GM19099 (cell line): ENCODE data around the gene EXOC6.

Source experiments
- POLR2A ChIP-seq: IDR thresholded peaks from 3 replicates; pipeline ENCODE4 v1.6.1; 2011; ENCODE audit warnings: low read depth; ENCODE audit not compliant: insufficient read length; ENCODE audit errors: extremely low read depth

The EXOC6 gene

DNA sequence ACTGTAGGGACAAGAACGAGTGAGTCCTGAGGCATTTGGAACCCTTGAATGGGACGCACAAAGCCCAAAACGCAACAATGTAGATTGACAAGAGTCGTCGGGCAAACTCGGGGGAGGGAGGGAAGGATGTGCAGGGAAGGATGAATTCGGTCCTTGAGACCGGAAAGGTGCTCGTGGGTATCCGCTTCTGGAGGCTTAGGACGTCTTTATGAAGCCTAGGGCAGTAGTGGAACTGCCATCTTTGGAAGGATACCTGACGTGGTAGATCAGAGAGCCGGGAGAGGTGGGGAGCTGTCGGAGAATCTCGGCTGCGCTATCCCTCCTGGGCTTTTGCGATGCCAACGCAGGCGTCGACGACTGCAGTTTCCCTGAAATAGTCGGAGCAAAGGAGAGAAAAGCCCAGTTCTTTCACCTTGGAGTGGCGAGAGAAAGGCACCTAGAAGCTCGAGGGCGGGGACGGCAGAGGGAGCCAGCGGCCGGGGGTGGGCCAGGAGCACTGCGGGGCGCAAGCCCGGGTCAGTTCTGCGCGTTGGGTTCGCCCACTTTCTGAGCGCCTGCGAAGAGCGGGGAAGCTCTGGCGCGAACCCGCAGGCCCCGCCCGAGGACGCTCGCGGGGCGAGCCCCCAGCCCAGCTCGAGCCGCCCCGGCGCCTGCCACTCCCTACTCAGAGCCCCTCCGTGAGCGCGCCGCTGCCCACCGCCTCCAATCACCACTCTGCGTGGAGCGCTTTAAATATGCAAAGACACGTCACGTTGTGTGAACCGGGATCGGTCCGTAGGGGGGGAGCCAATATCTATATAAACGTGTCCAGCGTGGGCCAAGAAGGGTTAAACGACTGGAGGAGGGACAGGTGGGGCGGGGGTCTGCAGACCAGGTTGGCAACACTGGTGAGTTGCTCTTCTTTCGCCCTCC lies 211.9 kb downstream of the EXOC6 start, which contains the start of gene CYP26C1:
TSS of gene CYP26C1 (plus strand) at position 824 of the 912 bp plus-strand sequence. CDS start 466 bp downstream, outside the sequence.
- no peak for TF ChIP-seq POLR2A

DNA sequence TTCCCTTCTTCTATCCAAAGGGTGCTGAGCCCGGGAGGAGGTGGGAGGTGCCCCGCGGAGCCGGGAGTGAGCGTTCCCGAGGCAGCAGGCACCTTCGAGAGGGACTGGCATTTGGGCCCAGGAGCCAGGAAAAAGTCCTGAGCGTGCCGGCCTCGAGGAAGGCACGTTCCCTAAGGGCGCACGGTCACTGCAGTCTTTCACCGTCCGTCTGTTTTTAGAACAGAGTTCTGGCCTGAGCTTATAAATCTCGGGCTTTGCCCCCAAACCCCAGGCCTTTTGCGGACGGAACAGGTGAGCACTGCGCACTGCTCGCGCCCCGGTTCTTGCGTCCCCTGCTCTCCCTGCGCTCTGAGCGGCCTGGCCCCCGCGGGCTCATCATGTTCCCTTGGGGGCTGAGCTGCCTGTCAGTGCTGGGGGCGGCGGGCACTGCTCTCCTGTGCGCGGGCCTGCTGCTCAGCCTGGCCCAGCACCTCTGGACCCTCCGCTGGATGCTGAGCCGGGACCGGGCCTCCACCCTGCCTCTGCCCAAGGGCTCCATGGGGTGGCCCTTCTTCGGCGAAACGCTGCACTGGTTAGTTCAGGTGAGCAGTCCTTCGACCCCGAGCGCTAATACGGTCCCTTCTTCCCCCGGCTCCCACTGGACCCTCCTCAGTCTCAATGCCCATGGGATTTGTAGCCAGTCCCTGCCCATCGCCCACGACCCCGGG lies 212.7 kb downstream of the EXOC6 start:
- TF ChIP-seq POLR2A: no peak

DNA sequence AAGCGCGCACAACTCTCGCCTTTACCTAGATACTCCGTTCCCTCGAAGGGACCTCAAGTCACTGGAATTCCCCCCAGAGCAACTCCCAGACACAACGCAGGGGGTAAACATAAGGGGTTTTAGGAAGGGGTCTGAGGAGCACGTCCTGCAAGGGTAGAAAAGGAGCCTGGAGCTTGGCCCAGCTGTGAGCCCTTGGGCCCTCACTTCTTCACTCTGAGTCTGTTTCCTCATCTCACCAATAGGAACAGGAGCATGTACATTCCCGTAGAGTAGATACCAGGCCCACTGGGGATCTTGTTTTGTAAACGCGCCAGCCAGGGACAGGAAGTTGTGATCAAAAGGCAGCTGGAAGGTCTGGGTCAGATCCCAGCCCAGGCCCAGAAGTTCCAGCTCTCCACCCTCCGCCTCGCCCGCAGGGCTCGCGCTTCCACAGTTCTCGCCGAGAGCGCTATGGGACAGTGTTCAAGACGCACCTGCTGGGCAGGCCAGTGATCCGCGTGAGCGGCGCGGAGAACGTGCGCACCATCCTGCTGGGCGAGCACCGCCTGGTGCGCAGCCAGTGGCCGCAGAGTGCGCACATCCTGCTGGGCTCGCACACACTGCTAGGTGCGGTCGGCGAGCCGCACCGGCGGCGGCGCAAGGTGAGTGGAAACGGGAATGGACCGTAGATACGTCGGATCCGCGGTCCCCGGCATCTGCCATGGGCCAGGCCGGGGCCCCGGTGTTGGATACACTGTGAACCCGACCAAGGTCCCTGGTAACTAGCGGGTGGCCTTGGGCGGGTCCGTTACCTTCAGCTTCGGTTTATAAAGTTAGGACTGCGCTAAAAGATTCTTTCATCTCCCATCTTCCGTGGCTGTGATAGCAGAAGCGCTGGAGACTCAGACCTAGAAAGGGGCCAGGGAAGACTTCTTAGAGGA lies 213.5 kb downstream of the EXOC6 start:
- no peak for TF ChIP-seq POLR2A

DNA sequence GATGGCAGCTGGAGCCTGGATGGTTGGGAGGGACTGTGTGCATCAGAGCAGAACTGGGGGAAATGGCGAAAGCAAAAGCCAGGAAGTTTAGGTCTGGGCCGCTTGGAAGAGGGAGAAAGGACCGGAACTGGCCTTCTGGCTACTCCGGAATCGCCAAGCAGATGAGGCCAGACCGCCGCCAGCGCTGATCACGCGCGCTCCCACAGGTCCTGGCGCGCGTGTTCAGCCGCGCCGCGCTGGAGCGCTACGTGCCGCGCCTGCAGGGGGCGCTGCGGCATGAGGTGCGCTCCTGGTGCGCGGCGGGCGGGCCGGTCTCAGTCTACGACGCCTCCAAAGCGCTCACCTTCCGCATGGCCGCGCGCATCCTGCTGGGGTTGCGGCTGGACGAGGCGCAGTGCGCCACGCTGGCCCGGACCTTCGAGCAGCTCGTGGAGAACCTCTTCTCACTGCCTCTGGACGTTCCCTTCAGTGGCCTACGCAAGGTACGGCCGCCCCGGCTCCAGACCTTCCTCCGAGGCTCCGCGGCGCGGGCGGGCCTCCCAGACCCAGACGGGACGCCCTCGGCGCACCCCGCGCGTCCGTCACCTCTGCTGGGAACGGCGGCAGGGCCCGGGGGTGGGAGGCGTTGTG lies 214.3 kb downstream of the EXOC6 start:
- no peak for TF ChIP-seq POLR2A

DNA sequence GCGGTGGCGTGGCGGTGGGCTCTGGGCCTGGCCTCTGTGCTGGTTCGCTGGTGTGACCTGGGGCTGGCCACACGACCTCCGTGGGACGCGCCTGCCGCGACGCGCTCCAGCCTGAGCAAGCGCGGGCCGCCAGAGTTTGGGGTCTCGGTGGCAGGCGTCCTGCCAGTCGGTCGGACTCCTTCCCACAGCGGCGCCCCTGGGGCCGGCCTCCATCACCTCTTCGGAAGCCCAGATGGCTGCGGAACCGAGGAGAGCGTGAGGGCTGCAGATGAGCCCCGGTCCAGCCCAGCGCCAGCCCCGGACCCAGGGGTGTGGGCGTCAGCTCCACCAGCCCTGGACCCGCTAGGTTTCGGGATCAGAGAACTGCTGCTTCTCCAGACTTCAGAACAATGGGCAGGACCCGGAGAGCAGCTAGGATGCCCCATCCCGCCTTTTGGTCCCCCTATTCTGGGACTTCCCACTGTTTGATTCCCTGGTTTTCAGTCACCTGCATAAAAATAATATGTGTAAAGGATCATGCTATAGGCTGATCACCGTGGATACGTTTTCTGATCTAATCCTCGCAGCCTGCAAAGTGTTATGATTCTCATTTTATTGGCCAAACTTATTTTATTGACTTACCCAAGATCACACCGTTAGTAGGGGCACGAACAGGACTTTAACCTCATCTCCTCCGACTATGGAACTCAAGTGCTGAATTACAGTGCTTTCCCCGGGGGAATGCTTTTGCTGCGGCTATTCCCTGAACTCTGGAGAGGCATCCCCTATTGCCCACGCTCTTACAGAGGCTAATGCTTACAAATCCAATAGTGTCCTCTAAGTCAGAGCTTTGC lies 215.0 kb downstream of the EXOC6 start:
- no peak for TF ChIP-seq POLR2A

DNA sequence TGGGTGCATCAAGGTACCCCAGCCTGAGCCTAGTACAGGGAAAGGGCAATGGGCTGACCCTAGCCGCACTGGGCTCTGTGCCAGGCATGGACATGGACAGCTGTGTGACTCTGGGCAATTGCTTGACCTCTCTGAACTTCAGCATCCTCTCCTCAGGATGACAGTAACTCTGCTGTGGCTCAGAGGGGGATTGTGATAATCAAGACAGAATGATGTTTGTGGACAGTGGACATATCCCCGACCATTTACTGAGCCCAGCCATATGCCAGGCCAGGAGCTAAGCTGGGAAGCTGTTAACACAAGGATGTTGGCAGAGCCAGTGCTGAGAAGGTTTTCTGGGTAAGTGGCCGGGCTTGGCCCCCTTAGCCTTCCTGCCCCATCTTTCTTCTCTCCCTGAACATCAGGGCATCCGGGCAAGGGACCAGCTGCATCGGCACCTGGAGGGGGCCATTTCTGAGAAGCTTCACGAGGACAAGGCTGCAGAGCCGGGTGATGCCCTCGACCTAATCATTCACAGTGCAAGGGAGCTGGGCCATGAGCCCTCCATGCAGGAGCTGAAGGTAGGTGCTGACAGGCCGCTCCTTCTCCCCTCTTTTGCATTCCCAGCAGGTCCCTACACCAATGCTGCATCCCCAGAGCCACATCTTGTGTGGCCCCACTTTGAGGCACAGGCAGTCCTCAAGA lies 215.8 kb downstream of the EXOC6 start:
- no peak for TF ChIP-seq POLR2A

DNA sequence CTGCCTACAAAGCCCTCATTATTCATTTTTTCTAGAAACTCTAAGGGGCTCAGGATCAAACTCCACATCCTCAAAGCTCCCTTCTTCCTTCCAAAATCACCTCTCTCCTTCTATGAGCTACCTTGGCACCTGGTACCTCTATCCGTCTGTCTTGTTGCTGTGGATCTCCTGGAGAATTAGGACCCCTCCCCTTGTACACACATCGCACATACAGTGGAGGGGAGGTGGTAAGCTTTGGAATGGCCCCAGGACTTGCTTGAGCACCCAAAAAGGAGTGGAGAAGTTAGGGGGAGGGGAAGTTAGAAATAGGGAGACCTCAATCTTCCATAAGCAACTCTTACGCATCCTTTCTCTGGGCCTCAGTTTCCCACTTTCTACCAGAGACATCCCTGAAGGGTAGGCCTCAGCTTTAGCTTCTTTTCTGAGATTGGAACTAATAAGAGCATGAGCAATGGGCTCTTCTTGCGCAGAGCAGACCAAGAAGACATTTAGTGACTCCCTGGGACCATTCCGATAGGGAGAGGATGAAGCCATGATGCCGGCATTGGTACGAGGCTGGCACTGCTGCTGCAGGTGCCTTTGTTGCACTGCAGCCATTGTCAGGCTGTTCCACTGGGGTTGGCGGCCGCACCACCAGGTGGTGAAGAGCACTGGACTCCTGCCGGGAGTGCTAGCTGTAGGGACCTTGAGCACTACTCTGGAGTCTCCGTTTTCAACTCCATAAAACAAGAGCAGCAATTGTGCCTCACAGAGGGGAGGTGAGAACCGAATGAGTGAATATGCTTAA lies 216.7 kb downstream of the EXOC6 start:
- no peak for TF ChIP-seq POLR2A

DNA sequence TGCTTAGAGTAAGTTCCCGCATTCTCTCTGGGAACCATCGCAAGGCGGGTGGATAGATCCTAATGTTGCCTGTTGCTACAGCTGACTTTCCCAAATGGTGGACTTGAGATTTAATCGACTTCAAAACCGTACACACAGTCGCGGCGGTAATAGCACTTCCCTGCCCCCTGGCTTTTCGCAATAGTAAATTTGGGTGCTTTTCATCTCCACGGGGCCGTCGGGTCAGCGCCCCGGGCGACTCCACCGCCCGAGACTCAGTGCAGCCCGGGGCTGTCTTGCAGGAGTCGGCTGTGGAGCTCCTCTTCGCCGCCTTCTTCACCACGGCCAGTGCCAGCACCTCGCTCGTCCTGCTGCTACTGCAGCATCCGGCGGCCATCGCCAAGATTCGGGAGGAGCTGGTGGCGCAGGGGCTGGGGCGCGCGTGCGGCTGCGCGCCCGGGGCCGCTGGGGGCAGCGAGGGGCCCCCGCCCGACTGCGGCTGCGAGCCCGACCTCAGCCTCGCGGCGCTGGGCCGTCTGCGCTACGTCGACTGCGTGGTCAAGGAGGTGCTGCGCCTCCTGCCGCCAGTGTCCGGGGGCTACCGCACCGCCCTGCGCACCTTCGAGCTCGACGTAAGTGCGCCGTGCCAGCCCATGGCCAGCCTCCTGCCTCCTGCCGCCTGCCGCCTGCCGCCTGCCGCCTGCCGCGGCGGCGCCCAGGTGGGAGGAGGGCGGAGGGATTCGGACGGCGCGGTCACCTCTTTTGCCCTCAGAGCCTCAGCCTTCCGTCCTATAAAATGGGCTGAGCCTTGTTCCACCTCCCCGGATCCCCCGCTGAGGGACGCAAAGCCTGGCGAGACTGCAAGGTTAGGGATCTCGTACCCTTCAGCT lies 217.6 kb downstream of the EXOC6 start:
- no peak for TF ChIP-seq POLR2A

DNA sequence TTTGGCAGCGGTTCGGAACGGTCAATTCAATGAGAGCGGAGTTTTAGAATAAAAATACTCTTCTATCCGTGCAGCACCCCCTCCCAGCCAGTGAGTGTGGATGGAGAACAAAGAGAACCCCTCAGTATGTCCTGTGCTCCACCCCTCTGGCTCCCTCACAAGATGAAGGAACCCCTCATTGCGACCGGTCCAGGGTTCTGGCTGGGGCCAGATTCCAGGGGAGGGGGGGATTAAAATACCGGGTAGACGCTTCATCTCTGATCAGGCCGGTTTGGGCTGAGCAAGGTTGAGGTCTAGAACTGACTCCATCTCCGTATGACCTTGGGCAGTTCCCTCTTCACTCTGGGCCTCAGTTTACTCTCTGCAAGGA lies 218.2 kb downstream of the EXOC6 start:
- TF ChIP-seq POLR2A: no peak

DNA sequence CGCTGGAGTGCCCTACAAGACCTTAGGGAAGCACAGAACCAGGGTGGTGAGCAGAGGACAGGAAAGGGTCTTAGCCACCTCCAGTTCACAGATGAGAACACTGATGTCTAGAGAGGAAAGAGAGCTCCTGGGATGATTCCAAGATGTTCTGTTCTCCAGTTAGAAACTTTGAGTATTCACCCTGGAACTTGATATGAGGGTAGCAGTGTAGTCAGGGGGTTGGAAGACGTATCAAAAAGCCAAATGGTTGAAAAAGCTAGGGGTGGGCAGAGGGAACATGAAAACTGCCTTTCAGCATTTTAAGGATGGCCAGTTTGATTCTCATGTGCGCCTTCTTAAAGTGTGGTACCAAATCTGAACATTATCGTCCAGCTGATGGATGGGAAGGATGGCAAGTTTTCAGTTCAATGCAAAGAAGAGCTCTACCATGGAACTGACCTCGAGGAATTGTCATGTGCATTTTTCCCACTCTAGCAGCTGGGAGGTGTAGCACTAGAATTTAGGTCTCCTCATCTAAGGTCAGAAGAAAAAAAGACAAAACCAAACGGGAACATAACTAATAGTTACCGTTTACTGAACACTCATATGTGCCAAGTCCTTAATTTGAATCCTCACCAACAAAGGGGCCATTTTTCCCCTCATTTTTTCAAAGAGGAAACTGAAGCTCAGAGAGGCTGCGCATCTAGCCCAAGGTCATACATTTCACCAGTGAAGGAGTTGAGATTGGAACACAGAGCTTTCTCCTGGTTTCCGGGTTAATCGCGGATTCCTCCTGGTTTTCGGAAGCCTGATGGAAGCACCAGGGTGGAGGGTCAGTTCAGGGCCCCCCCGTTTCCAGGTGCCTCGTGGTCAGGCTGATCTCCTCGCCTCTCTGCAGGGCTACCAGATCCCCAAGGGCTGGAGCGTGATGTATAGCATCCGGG lies 219.4 kb downstream of the EXOC6 start:
- no peak for TF ChIP-seq POLR2A
